Forelimb muscle (tissue), 1 donor: ENCODE results near the gene MTURN. TPM values are rescaled to one million over a fixed set of nuclear protein-coding genes. Genes with fewer than 3 reads are reported as not detected.
A peak's percentile ranks its signal among the peaks of the same experiment; 100 is the strongest.
"Not testable (repeated sequence)": the region's sequence is repeated elsewhere in the genome, so short reads cannot be mapped to it uniquely, and the experiment has no call there.

Experiments
- DNase-seq: peaks from one replicate; pipeline ENCODE4 v3.0.0-alpha.2; 2013; ENCODE audit warnings: low read depth
- polyA plus RNA-seq: library from polyadenylated mRNA; unstranded; fragments of 120-200 nt; gene quantifications from one replicate; pipeline ENCODE4 v1.2.1, GENCODE V29; 2013; ENCODE audit not compliant: insufficient read length

The MTURN gene
- 80.0 TPM for polyA plus RNA-seq

GRCh38 chr7:30134611-30135300 is at the start of gene MTURN:
Gene MTURN (plus strand): TSS chr7:30134986. CDS start chr7:30135137, 151 bp downstream.
- peak; percentile 28 for DNase-seq

GRCh38 chr7:30086529-30086928 is 48.3 kb upstream of the MTURN start:
- DNase-seq, result no peak

GRCh38 chr7:30087371-30087770 is 47.4 kb upstream of the MTURN start:
- no peak for DNase-seq

GRCh38 chr7:30088362-30088761 is 46.4 kb upstream of the MTURN start:
- no peak for DNase-seq

GRCh38 chr7:30090111-30090510 is 44.7 kb upstream of the MTURN start:
- DNase-seq, result no peak

GRCh38 chr7:30091491-30091912 is 43.3 kb upstream of the MTURN start:
- DNase-seq, result no peak

- no peak for DNase-seq
Measured at GRCh38 chr7:30091987-30092386, 42.8 kb upstream of the MTURN start.

GRCh38 chr7:30093420-30093952 is 41.3 kb upstream of the MTURN start:
- DNase-seq, result no peak

- not testable (repeated sequence) for DNase-seq
Measured at GRCh38 chr7:30098599-30098998, 36.2 kb upstream of the MTURN start.

GRCh38 chr7:30102281-30102680 is 32.5 kb upstream of the MTURN start:
- DNase-seq, result no peak

GRCh38 chr7:30104157-30104556 is 30.6 kb upstream of the MTURN start:
- DNase-seq, result no peak

- no peak for DNase-seq
Measured at GRCh38 chr7:30112103-30112713, 22.6 kb upstream of the MTURN start.

- no peak for DNase-seq
Measured at GRCh38 chr7:30113144-30113543, 21.6 kb upstream of the MTURN start.

- no peak for DNase-seq
Measured at GRCh38 chr7:30114536-30115238, 20.1 kb upstream of the MTURN start.

- DNase-seq, result no peak
Measured at GRCh38 chr7:30115709-30116297, 19.0 kb upstream of the MTURN start.

GRCh38 chr7:30116771-30117170 is 18.0 kb upstream of the MTURN start:
- DNase-seq, result no peak

- no peak for DNase-seq
Measured at GRCh38 chr7:30117896-30118295, 16.9 kb upstream of the MTURN start.

- DNase-seq, result no peak
Measured at GRCh38 chr7:30119890-30120577, 14.8 kb upstream of the MTURN start.

- no peak for DNase-seq
Measured at GRCh38 chr7:30133736-30134610, 813 bp upstream of the MTURN start.

GRCh38 chr7:30135301-30136116 is 723 bp downstream of the MTURN start:
- DNase-seq, result no peak
